Measurements from ENCODE around the gene GATD1.

DNA sequence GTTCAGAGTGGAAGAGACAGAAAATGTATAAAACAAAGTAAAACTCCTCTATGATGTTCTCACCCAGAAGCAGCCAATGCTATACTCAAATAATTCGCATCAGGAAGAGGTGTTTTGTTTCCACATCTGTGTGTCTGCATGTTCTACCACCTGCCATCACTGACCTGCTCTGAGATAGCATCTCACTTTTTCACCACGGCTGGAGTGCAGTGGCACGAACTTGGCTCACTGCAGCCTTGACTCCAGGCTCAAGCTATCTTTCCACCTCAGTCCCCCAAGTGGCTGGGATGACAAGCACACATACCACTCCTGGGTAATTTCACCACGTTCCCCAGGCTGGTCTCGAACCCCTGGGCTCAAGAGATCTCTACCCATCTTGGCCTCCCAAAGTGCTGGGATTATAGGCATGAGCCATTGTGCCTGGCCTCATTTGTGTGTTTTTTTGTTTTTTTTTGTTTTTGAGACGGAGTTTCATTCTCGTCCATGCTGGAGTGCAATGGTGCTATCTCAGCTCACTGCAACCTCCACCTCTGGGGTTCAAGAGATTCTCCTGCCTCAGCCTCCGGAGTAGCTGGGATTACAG, 15.7 kb downstream of the GATD1 start:
- TF ChIP-seq GATA2 (IDR thresholded peaks at IDR 0.05; ENCODE audit: low read depth, low read length) (no peak), GATA3 (IDR thresholded peaks at IDR 0.05; ENCODE audit: low read depth, low read length) (no peak)

Measured in SH-SY5Y (cell line).